Endothelial cell of umbilical vein (primary cell): ENCODE results near the gene SPRYD3.

ENCODE experiments used
- CTCF ChIP-seq, 2 donors: IDR thresholded peaks; 1 replicate in 1 of 2; 2 replicates in 1 of 2; pipeline ENCODE4 v1.5.1; 2011; ENCODE audit warnings: low read length in 2 of 2, mild to moderate bottlenecking in 2 of 2, moderate library complexity in 2 of 2, control low read depth in 1 of 2, inconsistent platforms in 1 of 2, low read depth in 1 of 2; ENCODE audit not compliant: insufficient read depth in 1 of 2; ENCODE audit errors: extremely low read depth in 1 of 2
- EZH2 ChIP-seq: IDR thresholded peaks from 2 replicates; pipeline ENCODE4 v1.6.1; 2012; ENCODE audit warnings: borderline replicate concordance, low read depth, mild to moderate bottlenecking, moderate library complexity, low read length, inconsistent platforms; ENCODE audit not compliant: severe bottlenecking
- FOS ChIP-seq: IDR thresholded peaks from 2 replicates; pipeline ENCODE4 v1.6.1; 2011; ENCODE audit warnings: mild to moderate bottlenecking, low read length, moderate library complexity, borderline replicate concordance; ENCODE audit not compliant: insufficient read depth
- GATA2 ChIP-seq: IDR thresholded peaks from 2 replicates; pipeline ENCODE4 v1.7.0; 2011; ENCODE audit warnings: low read depth, mild to moderate bottlenecking, moderate library complexity, mixed read lengths, low read length; ENCODE audit not compliant: insufficient read length, insufficient read depth
- JUN ChIP-seq: IDR thresholded peaks from 2 replicates; pipeline ENCODE4 v1.6.1; 2011; ENCODE audit warnings: borderline replicate concordance, low read depth; ENCODE audit not compliant: insufficient read length, insufficient read depth
- MAX ChIP-seq: IDR thresholded peaks from 2 replicates; pipeline ENCODE4 v1.6.1; 2011; ENCODE audit not compliant: insufficient read depth, insufficient read length
- MYC ChIP-seq: IDR thresholded peaks from one replicate; pipeline ENCODE4 v1.6.1; 2011; ENCODE audit warnings: mild to moderate bottlenecking, low read depth, low read length
- POLR2A ChIP-seq: IDR thresholded peaks from 2 replicates; pipeline ENCODE4 v1.6.1; 2012; ENCODE audit warnings: low read depth, mild to moderate bottlenecking, control low read depth, low read length
- POLR2AphosphoS5 ChIP-seq: IDR thresholded peaks from 2 replicates; pipeline ENCODE4 v1.6.1; 2012; ENCODE audit warnings: low read depth, mild to moderate bottlenecking, control low read depth, low read length, moderate library complexity; ENCODE audit not compliant: insufficient read depth

- TF ChIP-seq POLR2A (no peak), POLR2AphosphoS5 (no peak), GATA2 (no peak), CTCF (IDR thresholded peaks at IDR 0.05; ENCODE audit: extremely low read depth in 1 of 2, insufficient read depth in 1 of 2, low read depth in 1 of 2, low read length in 2 of 2) (no peak), EZH2 (no peak), FOS (no peak), MYC (no peak), MAX (no peak), JUN (no peak)
Measured at GRCh38 chr12:53056901-53057300, 22.3 kb downstream of the SPRYD3 start.
